Suprapubic skin (tissue), 4 donors: Measurements from ENCODE around the gene TRIM63. TPM values are rescaled to one million over a fixed set of nuclear protein-coding genes. Genes with fewer than 3 reads are reported as not detected.
"Not testable (repeated sequence)": the region's sequence is repeated elsewhere in the genome, so short reads cannot be mapped to it uniquely, and the experiment has no call there.

ENCODE experiments used
- DNase-seq, 2 donors: peaks; one replicate each; pipeline ENCODE4 v3.0.0-alpha.2; 2019; ENCODE audit warnings: low spot score in 2 of 2
- H3K27ac ChIP-seq: fragments of 200-600 bp; sonication (generic); one replicate; pipeline ENCODE4 v1.5.1; 2019
- H3K27me3 ChIP-seq: fragments of 200-600 bp; sonication (generic); one replicate; pipeline ENCODE4 v1.5.1; 2019
- H3K36me3 ChIP-seq: fragments of 200-600 bp; sonication (generic); one replicate; pipeline ENCODE4 v1.5.1; 2019
- H3K4me1 ChIP-seq: fragments of 200-600 bp; sonication (generic); one replicate; pipeline ENCODE4 v1.5.1; 2019
- H3K4me3 ChIP-seq: fragments of 200-600 bp; sonication (generic); one replicate; pipeline ENCODE4 v1.5.1; 2019; ENCODE audit warnings: mild to moderate bottlenecking
- H3K9me3 ChIP-seq: fragments of 200-600 bp; sonication (generic); one replicate; pipeline ENCODE4 v1.5.1; 2019
- EP300 ChIP-seq: sonication (generic); formaldehyde crosslinking; IDR thresholded peaks from one replicate; pipeline ENCODE4 v1.6.1; 2017; ENCODE audit warnings: antibody characterized with exemption
- POLR2A ChIP-seq, 2 donors: fragments of 450-650 bp; IDR thresholded peaks; one replicate each; pipeline ENCODE4 v1.6.1; 2017; ENCODE audit warnings: antibody characterized with exemption in 2 of 2, mild to moderate bottlenecking in 2 of 2, moderate library complexity in 2 of 2
- POLR2AphosphoS5 ChIP-seq, 3 donors: sonication (generic); formaldehyde crosslinking; IDR thresholded peaks; one replicate each; pipeline ENCODE4 v1.6.1; 2017; ENCODE audit warnings: antibody characterized with exemption in 3 of 3
- WGBS: methylation state at CpG from one replicate; pipeline ENCODE4 v1.1.5; 2018; 5-methylcytosine and 5-hydroxymethylcytosine counted together
- total RNA-seq, 4 donors: library from RNA; depleted of rRNA; stranded (reverse); fragments of >200 nt; gene quantifications; one replicate each; pipeline ENCODE4 v1.1.0, GENCODE V29; 2016
- TF ChIP-seq, protein P1 (sequence below), 2 donors: fragments of 200-600 bp in 1 of 2; fragments of 450-650 bp in 1 of 2; sonication (generic) in 1 of 2; IDR thresholded peaks; one replicate each; pipeline ENCODE4 v1.5.1; 2016 to 2019; ENCODE audit warnings: antibody characterized with exemption in 2 of 2, mild to moderate bottlenecking in 1 of 2, moderate library complexity in 1 of 2

Gene TRIM63
- total RNA-seq, 4 donors from 2014 or later, result 0.42 to 2.4 (median 1.5) TPM

DNA sequence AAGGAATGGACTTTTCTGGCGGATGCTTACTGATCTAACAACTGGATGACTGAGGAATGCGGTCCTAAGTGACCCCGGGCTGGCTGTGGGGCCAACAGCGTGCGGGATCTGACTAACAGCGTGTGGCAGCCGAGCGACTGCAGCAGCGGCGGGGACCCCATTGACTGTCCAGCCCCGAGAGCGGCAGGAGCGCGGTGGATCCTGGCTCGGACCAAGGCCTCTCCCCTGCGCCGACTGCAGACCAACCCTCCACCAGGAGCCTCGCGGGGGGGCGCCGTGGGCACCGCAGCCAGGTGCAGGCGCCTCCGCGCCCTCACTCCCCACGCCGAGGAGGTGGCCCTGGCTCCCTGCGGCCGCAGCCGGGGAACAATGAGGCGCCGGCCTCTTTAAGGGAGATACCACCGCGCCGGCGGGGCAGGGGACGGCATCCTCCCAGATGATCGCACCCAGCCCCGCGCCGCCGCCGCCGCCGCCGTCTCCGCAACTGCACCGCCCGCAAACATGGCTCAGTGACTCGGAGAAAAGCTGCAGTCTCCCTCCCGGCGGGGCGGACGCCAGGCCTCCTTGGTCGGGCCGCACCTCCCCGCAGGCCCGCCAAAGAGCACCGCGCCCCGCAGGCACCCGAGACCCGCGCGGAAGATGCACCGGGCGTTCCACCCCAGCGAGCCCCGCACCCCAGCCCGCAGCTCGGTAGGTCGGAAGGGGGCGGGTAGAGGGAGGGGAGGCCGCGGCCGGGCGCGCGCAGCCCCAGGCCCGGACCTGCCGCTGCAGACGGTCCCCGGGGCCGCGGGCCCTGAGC, 43.5 kb upstream of the TRIM63 start:
- TF ChIP-seq POLR2A (IDR thresholded peaks at IDR 0.05) (no peak), POLR2AphosphoS5 (IDR thresholded peaks at IDR 0.05) (no peak), EP300 (no peak)
- TF ChIP-seq, protein P1, sequence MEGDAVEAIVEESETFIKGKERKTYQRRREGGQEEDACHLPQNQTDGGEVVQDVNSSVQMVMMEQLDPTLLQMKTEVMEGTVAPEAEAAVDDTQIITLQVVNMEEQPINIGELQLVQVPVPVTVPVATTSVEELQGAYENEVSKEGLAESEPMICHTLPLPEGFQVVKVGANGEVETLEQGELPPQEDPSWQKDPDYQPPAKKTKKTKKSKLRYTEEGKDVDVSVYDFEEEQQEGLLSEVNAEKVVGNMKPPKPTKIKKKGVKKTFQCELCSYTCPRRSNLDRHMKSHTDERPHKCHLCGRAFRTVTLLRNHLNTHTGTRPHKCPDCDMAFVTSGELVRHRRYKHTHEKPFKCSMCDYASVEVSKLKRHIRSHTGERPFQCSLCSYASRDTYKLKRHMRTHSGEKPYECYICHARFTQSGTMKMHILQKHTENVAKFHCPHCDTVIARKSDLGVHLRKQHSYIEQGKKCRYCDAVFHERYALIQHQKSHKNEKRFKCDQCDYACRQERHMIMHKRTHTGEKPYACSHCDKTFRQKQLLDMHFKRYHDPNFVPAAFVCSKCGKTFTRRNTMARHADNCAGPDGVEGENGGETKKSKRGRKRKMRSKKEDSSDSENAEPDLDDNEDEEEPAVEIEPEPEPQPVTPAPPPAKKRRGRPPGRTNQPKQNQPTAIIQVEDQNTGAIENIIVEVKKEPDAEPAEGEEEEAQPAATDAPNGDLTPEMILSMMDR (IDR thresholded peaks at IDR 0.05), result no peak
- H3K4me1 ChIP-seq, result peaks cover 25% of the 10 kb centered on the region
- no peaks in the 10 kb centered on the region for H3K27me3 ChIP-seq
- H3K4me3 ChIP-seq, result peak overlapping the region; percentile 98
- no peaks in the 10 kb centered on the region for H3K9me3 ChIP-seq
- peak; percentile 84 to 86 for DNase-seq
- WGBS, result 0% methylated on average over 10 of the region's 85 CpGs
- H3K27ac ChIP-seq, result peak overlapping the region; percentile 97
- H3K36me3 ChIP-seq, result peaks cover 4% of the 10 kb centered on the region

DNA sequence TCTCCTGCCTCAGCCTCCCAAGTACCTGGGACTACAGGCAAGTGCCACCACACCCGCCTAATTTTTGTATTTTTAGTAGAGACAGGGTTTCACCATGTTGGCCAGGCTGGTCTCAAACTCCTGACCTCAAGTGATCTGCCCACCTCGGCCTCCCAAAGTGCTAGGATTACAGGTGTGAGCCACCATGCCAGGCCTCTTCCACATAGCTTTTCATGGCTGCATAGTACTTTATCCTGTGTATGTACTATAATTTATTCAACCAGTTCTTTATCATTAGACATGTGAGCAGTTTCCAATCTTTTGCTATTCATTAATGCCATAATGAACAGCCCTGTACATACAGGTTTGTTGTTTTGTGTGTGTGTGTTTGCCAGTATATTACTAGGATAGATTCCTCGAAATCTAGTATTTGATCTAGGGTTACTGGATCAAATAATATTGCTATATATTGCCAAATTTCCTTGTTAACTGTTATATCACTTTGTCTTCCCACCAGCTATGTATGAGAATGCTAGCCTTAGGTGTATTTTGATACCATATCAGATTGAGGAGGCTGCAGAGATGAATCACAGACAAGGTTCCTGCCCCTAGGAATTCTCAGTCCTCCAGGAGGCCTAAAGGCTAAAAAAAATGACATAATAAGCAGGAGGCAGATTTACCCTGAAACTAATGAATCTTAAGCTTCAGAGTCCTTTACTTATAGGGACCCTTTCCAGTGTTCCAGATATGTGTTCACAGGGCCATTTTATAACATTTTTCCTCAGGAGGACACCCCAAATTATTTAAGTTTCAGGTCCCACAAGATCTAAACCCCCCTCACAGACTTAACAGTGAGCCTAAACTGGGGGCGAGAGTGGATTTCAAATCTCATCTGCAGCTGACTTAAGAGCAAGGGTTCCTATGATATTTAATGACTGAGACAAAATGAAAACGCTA, 42.1 kb upstream of the TRIM63 start:
- peaks cover 25% of the 10 kb centered on the region for H3K4me1 ChIP-seq
- no peak overlapping the region for H3K4me3 ChIP-seq
- H3K27ac ChIP-seq, result no peak overlapping the region
- WGBS, result 71% methylated on average over 5 of the region's 5 CpGs
- TF ChIP-seq POLR2AphosphoS5 (IDR thresholded peaks at IDR 0.05), result no peak
- no peak for TF ChIP-seq POLR2A (IDR thresholded peaks at IDR 0.05)
- TF ChIP-seq, protein P1 (IDR thresholded peaks at IDR 0.05), result no peak
- no peak for TF ChIP-seq EP300
- no peaks in the 10 kb centered on the region for H3K27me3 ChIP-seq
- no peaks in the 10 kb centered on the region for H3K36me3 ChIP-seq
- no peak for DNase-seq
- H3K9me3 ChIP-seq, result no peaks in the 10 kb centered on the region

DNA sequence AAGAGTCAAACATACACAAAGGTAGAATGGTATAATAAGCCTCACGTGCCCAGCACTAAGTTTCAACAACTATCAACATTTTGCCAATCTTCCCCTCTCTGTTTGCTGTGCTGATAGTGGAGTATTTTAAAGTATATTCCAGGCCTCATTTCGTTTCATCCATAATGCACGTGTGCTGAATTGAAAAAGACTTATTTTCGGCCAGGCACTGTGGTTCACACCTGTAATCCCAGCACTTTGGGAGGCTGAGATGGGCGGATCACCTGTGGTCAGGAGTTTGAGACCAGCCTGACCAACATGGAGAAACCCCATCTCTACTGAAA, 37.8 kb upstream of the TRIM63 start:
- 54% methylated on average over 5 of the region's 5 CpGs for WGBS
- not testable (repeated sequence) for H3K27me3 ChIP-seq

DNA sequence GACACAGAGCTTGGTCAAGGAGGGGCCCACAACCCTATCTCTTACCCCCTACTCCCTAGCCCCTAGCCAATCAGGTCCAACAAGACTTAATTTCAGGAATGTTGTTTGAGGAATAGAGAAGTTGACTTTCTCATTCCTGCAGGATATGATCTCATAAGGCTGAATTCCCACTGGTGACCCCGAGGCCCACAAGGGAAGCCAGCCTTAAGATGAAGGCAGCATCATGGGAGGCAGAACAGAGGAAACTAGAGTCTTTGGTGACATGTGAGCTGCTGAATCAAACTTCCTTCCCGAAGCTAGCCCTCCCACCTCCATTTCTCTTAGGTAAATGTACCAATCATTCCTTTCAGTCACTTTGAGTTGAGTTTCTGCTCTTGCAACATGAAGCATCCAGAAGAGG, 35.1 kb upstream of the TRIM63 start:
- H3K27me3 ChIP-seq, result no peaks in the 10 kb centered on the region

More for the DNA sequence above, 37.8 kb upstream of the TRIM63 start:
- TF ChIP-seq, protein P1 (IDR thresholded peaks at IDR 0.05), result peak in 1 of 2 donors; percentile 2
- not testable (repeated sequence) for H3K4me3 ChIP-seq, H3K27ac ChIP-seq, DNase-seq, H3K9me3 ChIP-seq, H3K4me1 ChIP-seq, H3K36me3 ChIP-seq

More for the DNA sequence above, 35.1 kb upstream of the TRIM63 start:
- DNase-seq, result no peak
- Histone ChIP-seq H3K36me3 (no peaks in the 10 kb centered on the region), H3K4me3 (no peak overlapping the region), H3K27ac (no peak overlapping the region), H3K4me1 (no peaks in the 10 kb centered on the region), H3K9me3 (no peaks in the 10 kb centered on the region)
- WGBS, result 58% methylated on average over 2 of the region's 2 CpGs
- TF ChIP-seq, protein P1 (IDR thresholded peaks at IDR 0.05), result no peak
- no peak for TF ChIP-seq POLR2A (IDR thresholded peaks at IDR 0.05)
- no peak for TF ChIP-seq POLR2AphosphoS5 (IDR thresholded peaks at IDR 0.05)
- TF ChIP-seq EP300, result no peak
